Esophagus muscularis mucosa (tissue), 4 donors: ENCODE measurements around the gene BCL11B. TPM values are rescaled to one million over a fixed set of nuclear protein-coding genes. Genes with fewer than 3 reads are reported as not detected.
A peak's percentile ranks its signal among the peaks of the same experiment; 100 is the strongest.

Experiments
- DNase-seq: peaks from one replicate; pipeline ENCODE4 v3.0.0-alpha.2; 2017; ENCODE audit errors: extremely low spot score
- H3K27ac ChIP-seq, 4 donors: fragments of 200-600 bp; sonication (generic); replicated peaks in 1 of 4; 1 replicate in 3 of 4; 2 replicates in 1 of 4; pipeline ENCODE4 v1.5.1; 2016 to 2019; ENCODE audit warnings: mild to moderate bottlenecking in 1 of 4
- H3K27me3 ChIP-seq, 4 donors: fragments of 200-600 bp; sonication (generic); one replicate each; pipeline versions ENCODE4 v1.5.1 to v1.6.0; 2016 to 2019
- H3K36me3 ChIP-seq, 4 donors: fragments of 200-600 bp; sonication (generic); one replicate each; pipeline ENCODE4 v1.5.1; 2016 to 2019
- H3K4me1 ChIP-seq, 4 donors: fragments of 200-600 bp; sonication (generic); one replicate each; pipeline ENCODE4 v1.5.1; 2016 to 2019
- H3K4me3 ChIP-seq, 4 donors: fragments of 200-600 bp; sonication (generic); 1 replicate in 2 of 4; 2 replicates in 2 of 4; pipeline ENCODE4 v1.5.1; 2016 to 2019; ENCODE audit warnings: mild to moderate bottlenecking in 4 of 4, moderate library complexity in 1 of 4
- H3K9me3 ChIP-seq, 4 donors: fragments of 200-600 bp; sonication (generic); 1 replicate in 3 of 4; 2 replicates in 1 of 4; pipeline ENCODE4 v1.5.1; 2016 to 2019
- CTCF ChIP-seq, 3 experiments: fragments of 200-600 bp in 2 of 3; fragments of 450-650 bp in 1 of 3; sonication (generic) in 2 of 3; IDR thresholded peaks; one replicate each; pipeline ENCODE4 v1.5.1; 2017 to 2019; ENCODE audit warnings: antibody characterized with exemption in 3 of 3, mild to moderate bottlenecking in 2 of 3, moderate library complexity in 1 of 3
- EP300 ChIP-seq: sonication (generic); formaldehyde crosslinking; IDR thresholded peaks from one replicate; pipeline ENCODE4 v1.6.1; 2017; ENCODE audit warnings: antibody characterized with exemption
- POLR2A ChIP-seq: fragments of 450-650 bp; IDR thresholded peaks from one replicate; pipeline ENCODE4 v1.6.1; 2017; ENCODE audit warnings: antibody characterized with exemption, moderate library complexity, mild to moderate bottlenecking, low read depth
- POLR2AphosphoS5 ChIP-seq, 2 donors: sonication (generic); formaldehyde crosslinking; IDR thresholded peaks; one replicate each; pipeline ENCODE4 v1.6.1; 2017; ENCODE audit warnings: antibody characterized with exemption in 2 of 2
- WGBS: methylation state at CpG from one replicate; pipeline ENCODE4 v1.1.5; 2018; 5-methylcytosine and 5-hydroxymethylcytosine counted together
- intact Hi-C: fragments of 100-400 bp; cut with DNase I; formaldehyde crosslinking; loops from one replicate; pipeline ENCODE4 v1.15.1; 2023
- total RNA-seq, 4 donors: library from RNA; depleted of rRNA; stranded (reverse); fragments of >200 nt; gene quantifications; one replicate each; pipeline versions ENCODE4 v1.1.0 to v1.2.1, GENCODE V29; 2016

Gene BCL11B
- total RNA-seq, 4 donors from 2014 or later: 0.34 to 0.65 (median 0.46) TPM

GRCh38 chr14:99136047-99136400 lies 136.0 kb downstream of the BCL11B start:
- 100% methylated on average over 5 of the region's 5 CpGs for WGBS
- no peak overlapping the region for H3K27ac ChIP-seq
- H3K36me3 ChIP-seq: no peaks in the 10 kb centered on the region
- peaks cover 0 to 9% (median 3%) of the 10 kb centered on the region in 4 donors for H3K4me1 ChIP-seq
- H3K9me3 ChIP-seq: no peaks in the 10 kb centered on the region
- no peak overlapping the region for H3K4me3 ChIP-seq
- DNase-seq: peak; percentile 72
- H3K27me3 ChIP-seq: no peaks in the 10 kb centered on the region
- no peak for TF ChIP-seq POLR2AphosphoS5 (IDR thresholded peaks at IDR 0.05)
- intact Hi-C loops: no loop called here

- TF ChIP-seq CTCF (IDR thresholded peaks at IDR 0.05) (no peak), EP300 (no peak), POLR2AphosphoS5 (IDR thresholded peaks at IDR 0.05) (no peak), POLR2A (no peak)
- no peaks in the 10 kb centered on the region for H3K27me3 ChIP-seq
- H3K4me3 ChIP-seq: no peak overlapping the region
- H3K4me1 ChIP-seq: peaks cover 0 to 9% (median 3%) of the 10 kb centered on the region in 4 donors
- H3K27ac ChIP-seq: no peak overlapping the region
- 91% methylated on average over 6 of the region's 8 CpGs for whole genome bisulfite sequencing
- H3K9me3 ChIP-seq: no peaks in the 10 kb centered on the region
- intact Hi-C loops: no loop called here
- peak; percentile 55 for DNase-seq
- no peaks in the 10 kb centered on the region for H3K36me3 ChIP-seq
These were observed 137.4 kb downstream of the BCL11B start for GRCh38 chr14:99134516-99135046.

GRCh38 chr14:99133636-99134515 lies 138.1 kb downstream of the BCL11B start:
- H3K4me3 ChIP-seq: no peak overlapping the region
- H3K9me3 ChIP-seq: no peaks in the 10 kb centered on the region
- peaks cover 0 to 9% (median 3%) of the 10 kb centered on the region in 4 donors for H3K4me1 ChIP-seq
- H3K27ac ChIP-seq: no peak overlapping the region
- peak; percentile 91 for DNase-seq
- no peaks in the 10 kb centered on the region for H3K27me3 ChIP-seq
- TF ChIP-seq CTCF (IDR thresholded peaks at IDR 0.05): no peak
- no peak for TF ChIP-seq EP300
- TF ChIP-seq POLR2A: no peak
- TF ChIP-seq POLR2AphosphoS5 (IDR thresholded peaks at IDR 0.05): no peak
- intact Hi-C loops: no loop called here
- no peaks in the 10 kb centered on the region for H3K36me3 ChIP-seq
- 57% methylated on average over 13 of the region's 16 CpGs for WGBS

- Histone ChIP-seq H3K4me1 (peaks cover 0 to 9% (median 3%) of the 10 kb centered on the region in 4 donors), H3K36me3 (no peaks in the 10 kb centered on the region), H3K27me3 (no peaks in the 10 kb centered on the region), H3K4me3 (no peak overlapping the region), H3K9me3 (no peaks in the 10 kb centered on the region), H3K27ac (no peak overlapping the region)
- intact Hi-C loops: no loop called here
- TF ChIP-seq POLR2AphosphoS5 (IDR thresholded peaks at IDR 0.05) (no peak), EP300 (no peak), CTCF (IDR thresholded peaks at IDR 0.05) (no peak), POLR2A (no peak)
- WGBS: 76% methylated on average over 16 of the region's 19 CpGs
- DNase-seq: peak; percentile 82
These were observed 139.0 kb downstream of the BCL11B start for GRCh38 chr14:99132821-99133635.
